GM12873 (cell line): ENCODE results near the gene PIK3CG.

Experiments used
- CTCF ChIP-seq: IDR thresholded peaks from 2 replicates; pipeline ENCODE4 v1.5.1; 2012; ENCODE audit warnings: low read depth, mild to moderate bottlenecking, moderate library complexity, low read length, control low read depth; ENCODE audit not compliant: insufficient read depth; ENCODE audit errors: missing control alignments

Gene PIK3CG

GRCh38 chr7:106865130-106866041, at the start of gene PIK3CG:
Gene PIK3CG (plus strand): TSS chr7:106865282. CDS start chr7:106867562, 2,280 bp downstream.
- no peak for TF ChIP-seq CTCF

GRCh38 chr7:106817098-106817497, 48.0 kb upstream of the PIK3CG start:
- TF ChIP-seq CTCF: no peak

GRCh38 chr7:106818736-106819135, 46.3 kb upstream of the PIK3CG start:
- TF ChIP-seq CTCF: no peak

GRCh38 chr7:106819546-106819945, 45.5 kb upstream of the PIK3CG start:
- TF ChIP-seq CTCF: no peak

GRCh38 chr7:106820321-106821217, 44.5 kb upstream of the PIK3CG start:
- no peak for TF ChIP-seq CTCF

GRCh38 chr7:106823631-106824030, 41.5 kb upstream of the PIK3CG start:
- TF ChIP-seq CTCF: no peak

GRCh38 chr7:106824458-106824857, 40.6 kb upstream of the PIK3CG start:
- no peak for TF ChIP-seq CTCF
